ENCODE results near the gene SEMA5B.

Gene SEMA5B

GRCh38 chr3:123050666-123051065 is 23.1 kb upstream of the SEMA5B start:
- DNase-seq (ENCODE audit: extremely low spot score) = no peak
- ChIA-PET CTCF (interaction anchor here (1.3 kb wide), 2 partner anchors 8 to 10 kb away, joined by 3 to 4 read pairs; no protein-coding TSS in a partner anchor), POLR2A (no interaction called here)
- TF ChIP-seq CTCF (IDR thresholded peaks at IDR 0.05; ENCODE audit: control extremely low read depth, extremely low read depth, low read depth, missing control alignments) = no peak

GRCh38 chr3:123048480-123049237 is 21.1 kb upstream of the SEMA5B start:
- CTCF ChIA-PET = interaction anchor here (1.4 to 2.1 kb wide), 4 partner anchors 17 to 276 kb away, joined by 3 to 5 read pairs (median 4); no protein-coding TSS in a partner anchor
- TF ChIP-seq CTCF (IDR thresholded peaks at IDR 0.05; ENCODE audit: control extremely low read depth, extremely low read depth, low read depth, missing control alignments) = no peak
- POLR2A ChIA-PET = no interaction called here
- DNase-seq (ENCODE audit: extremely low spot score) = no peak

- POLR2A ChIA-PET = no interaction called here
- no peak for TF ChIP-seq CTCF (IDR thresholded peaks at IDR 0.05; ENCODE audit: control extremely low read depth, extremely low read depth, low read depth, missing control alignments)
- DNase-seq (ENCODE audit: extremely low spot score) = no peak
- CTCF ChIA-PET = interaction anchor here (1.0 kb wide), 1 partner anchor 12 kb away, joined by 3 read pairs; no protein-coding TSS in a partner anchor
Observed at GRCh38 chr3:123047062-123047319, 19.4 kb upstream of the SEMA5B start.

GRCh38 chr3:123046262-123047061 is 18.9 kb upstream of the SEMA5B start:
- no peak for TF ChIP-seq CTCF (IDR thresholded peaks at IDR 0.05; ENCODE audit: control extremely low read depth, extremely low read depth, low read depth, missing control alignments)
- CTCF ChIA-PET = interaction anchor here (1.0 kb wide), 1 partner anchor 12 kb away, joined by 3 read pairs; no protein-coding TSS in a partner anchor
- DNase-seq (ENCODE audit: extremely low spot score) = no peak
- POLR2A ChIA-PET = no interaction called here

- TF ChIP-seq CTCF (IDR thresholded peaks at IDR 0.05; ENCODE audit: control extremely low read depth, extremely low read depth, low read depth, missing control alignments) = no peak
- no peak for DNase-seq (ENCODE audit: extremely low spot score)
- ChIA-PET POLR2A (no interaction called here), CTCF (interaction anchor here (0.8 to 1.6 kb wide), 5 partner anchors 13 to 62 kb away, joined by 3 to 4 read pairs (median 3); partner anchors contain the start of gene SEMA5B)
Observed at GRCh38 chr3:123044981-123045763, 17.6 kb upstream of the SEMA5B start.

GRCh38 chr3:123042413-123042812 is 14.8 kb upstream of the SEMA5B start:
- DNase-seq (ENCODE audit: extremely low spot score) = no peak
- ChIA-PET POLR2A (no interaction called here), CTCF (interaction anchor here (2.0 kb wide), 1 partner anchor 12 kb away, joined by 5 read pairs; no protein-coding TSS in a partner anchor)
- no peak for TF ChIP-seq CTCF (IDR thresholded peaks at IDR 0.05; ENCODE audit: control extremely low read depth, extremely low read depth, low read depth, missing control alignments)

All from GM10248 (cell line).